ENCODE measurements around the gene MED26.
"Not testable (repeated sequence)": the region's sequence is repeated elsewhere in the genome, so short reads cannot be mapped to it uniquely, and the experiment has no call there.

The MED26 gene

DNA sequence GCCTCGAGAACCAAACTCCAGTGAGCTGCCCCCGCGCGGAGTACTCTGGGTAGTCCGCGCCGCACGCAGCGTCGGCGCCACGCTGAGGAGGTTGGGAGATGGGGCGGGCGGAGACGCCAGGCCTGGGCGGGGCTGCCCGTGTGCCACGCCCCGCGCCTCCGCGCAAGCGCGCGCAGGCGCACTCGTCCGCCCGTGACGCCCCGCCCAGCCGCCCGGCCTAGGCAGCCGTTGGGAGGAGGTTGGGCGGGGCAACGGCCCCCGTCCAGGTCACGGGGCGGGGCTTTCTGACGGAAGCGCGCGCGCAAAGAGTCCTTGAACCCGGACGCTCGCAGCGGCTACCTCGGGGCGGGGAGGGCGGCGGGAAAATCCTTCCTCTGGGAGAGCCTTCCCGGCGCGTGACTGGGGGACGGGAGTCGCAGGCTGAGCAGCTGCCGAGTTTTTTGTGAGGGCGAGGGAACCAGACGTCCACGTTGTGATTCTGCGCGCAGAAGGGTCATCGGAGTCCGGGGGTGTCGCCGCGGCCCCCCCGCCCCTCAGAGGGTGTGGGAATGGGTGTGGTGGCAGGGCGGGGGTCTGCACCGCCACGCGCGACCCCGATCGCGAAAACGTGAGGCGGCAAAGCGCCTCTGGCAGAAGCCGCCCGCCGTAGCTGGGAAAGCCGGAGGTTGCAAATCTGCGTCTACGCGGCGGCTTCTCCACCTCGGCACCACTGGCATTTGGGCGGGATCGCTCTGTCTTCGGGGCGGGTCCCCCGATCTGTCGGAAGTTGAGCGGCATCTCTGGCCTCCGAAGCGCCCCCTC is at the start of gene MED26:
Gene MED26, minus strand, starts transcription at position 22 of the 801 bp plus-strand sequence. CDS start 261 bp downstream, outside the sequence.
- DNase-seq, result peak; percentile 89 to 95 (median 92)

- no peak for DNase-seq
Measured at GRCh38 chr19:16677055-16677454, 49.1 kb upstream of the MED26 start.

GRCh38 chr19:16676101-16676798 is 48.2 kb upstream of the MED26 start:
- DNase-seq, result no peak

DNA sequence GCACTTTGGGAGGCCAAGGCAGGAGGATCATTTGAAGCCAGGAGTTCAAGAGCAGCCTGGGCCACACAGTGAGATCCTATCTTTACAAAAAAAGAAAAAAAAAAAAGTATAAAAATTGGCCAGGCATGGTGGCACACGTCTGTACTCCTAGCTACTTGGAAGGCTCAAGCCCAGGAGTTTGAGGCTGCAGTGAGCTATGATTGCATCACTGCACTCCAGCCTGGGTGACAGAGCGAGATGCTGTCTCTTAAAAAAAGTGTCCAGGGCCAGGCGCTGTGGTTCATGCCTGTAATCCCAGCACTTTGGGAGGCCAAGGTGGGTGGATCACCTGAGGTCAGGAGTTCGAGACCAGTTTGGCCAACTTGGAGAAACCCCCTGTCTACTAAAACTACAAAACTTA is 45.8 kb upstream of the MED26 start:
- not testable (repeated sequence) for DNase-seq

DNA sequence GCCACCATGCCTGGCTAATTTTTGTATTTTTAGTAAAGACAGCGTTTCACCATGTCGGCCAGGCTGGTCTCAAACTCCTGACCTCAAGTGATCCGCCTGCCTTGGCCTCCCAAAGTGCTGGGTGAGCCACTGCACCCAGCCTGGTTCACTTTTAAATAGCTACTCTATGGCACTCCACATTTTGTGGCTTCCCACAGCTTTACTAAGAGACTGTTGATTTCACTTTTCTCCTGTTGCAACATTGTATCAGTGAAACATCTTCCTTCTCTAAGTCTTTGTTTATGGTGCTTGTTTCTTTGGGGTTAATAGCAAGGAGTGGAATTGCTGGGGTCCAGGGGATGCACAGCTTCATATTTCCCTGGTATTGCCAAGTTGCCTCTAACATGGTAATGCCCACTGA is 45.2 kb upstream of the MED26 start:
- no peak for DNase-seq

DNA sequence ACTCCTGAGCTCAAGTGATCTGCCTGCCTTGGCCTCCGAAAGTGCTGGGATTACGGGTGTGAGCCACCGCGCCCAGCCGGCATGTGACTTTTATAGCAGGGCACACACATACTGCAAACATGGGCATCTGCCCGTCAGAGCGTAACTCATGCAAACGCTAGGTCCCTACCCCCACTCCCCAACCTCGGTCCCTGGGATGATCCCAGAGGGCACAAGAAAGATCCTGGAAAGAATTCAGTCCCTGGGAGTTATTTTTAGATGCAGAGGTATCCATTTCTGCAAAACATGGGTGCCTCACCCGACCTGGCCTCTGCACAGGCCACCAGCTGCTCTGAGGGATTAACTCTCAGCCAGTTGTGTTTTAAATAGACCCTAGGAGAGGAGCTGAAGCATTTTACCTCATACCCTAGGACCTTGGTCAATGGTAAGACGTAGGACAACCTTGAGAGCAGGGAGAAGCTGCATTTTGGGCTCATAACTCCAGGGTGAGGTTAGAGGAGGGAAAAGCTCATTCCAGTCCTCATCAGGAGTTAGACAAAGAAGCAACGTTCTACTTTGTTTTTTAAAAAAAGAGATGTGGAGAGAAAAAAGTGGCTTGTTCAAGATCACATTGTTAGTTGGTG is 43.8 kb upstream of the MED26 start:
- no peak for DNase-seq

DNA sequence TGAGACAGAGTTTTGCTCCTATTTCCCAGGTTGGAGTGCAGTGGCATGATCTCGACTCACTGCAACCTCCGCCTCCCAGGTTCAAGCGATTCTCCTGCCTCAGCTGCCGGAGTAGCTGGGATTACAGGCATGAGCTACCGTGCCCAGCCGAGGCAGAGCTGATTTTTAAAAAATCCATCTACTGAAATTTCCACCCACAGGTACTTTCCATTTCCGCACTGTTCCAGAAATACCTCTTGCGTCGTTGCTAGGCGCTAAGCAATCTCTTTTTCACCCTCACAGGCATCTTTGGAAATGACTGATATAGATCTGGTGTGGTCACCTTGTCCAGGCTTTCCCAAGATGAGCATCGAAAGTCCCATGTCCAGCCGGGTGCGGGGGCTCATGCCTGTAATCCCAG is 42.3 kb upstream of the MED26 start:
- DNase-seq, result no peak

GRCh38 chr19:16668702-16669101 is 40.7 kb upstream of the MED26 start:
- not testable (repeated sequence) for DNase-seq

DNA sequence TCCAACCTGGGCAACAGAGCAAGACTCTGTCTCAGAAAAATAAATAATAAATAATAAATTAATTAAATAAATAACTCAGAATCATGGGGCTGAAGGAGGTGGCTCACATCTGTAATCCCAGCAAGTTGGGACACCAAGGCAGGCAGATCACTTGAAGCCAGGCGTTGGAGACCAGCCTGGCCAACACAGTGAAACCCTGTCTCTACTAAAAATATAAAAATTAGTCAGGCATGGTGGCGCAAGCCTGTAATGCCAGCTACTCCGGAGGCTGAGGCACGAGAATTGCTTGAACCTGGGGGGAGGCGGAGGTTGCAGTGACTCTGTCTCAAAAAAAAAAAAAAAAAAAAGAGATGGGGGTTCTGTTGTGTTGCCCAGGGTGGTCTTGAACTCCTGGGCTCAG is 40.2 kb upstream of the MED26 start:
- no peak for DNase-seq

DNA sequence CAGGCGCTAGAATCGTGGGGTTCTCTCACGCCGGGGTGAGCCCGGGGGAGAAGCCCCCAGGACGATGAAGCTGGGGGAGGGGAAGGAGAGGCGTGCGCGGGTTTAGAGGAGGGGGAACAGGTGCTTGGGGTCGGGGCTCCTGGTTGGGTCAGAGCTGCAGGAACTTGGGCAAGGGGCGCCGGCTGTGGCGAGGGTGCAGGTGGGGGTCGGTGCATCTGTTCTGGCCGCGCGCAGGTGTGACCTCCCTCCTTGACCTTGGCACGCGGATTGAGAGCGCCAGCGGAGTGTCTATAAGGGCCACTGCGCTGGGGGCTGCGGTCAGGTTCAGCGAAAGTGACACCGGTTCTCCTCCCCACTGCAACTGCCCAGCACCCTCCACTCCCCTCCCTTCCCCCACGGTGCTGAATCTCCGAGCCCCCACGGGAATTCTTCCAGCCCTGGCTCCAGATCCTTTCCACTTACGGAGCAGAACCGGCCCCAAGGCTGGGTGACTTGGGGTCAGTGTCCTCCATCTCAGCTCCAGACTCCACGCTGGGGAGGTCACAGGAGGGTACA is 33.6 kb upstream of the MED26 start:
- peak in 1 of 6 experiments; percentile 24 for DNase-seq

- DNase-seq, result peak in 5 of 6 experiments; percentile 7 to 51 (median 50)
Measured at GRCh38 chr19:16660763-16661479, 32.9 kb upstream of the MED26 start, which contains the start of gene TMEM38A. TSS of gene TMEM38A (plus strand) at chr19:16661139. CDS start at chr19:16661218, 79 bp downstream.

DNA sequence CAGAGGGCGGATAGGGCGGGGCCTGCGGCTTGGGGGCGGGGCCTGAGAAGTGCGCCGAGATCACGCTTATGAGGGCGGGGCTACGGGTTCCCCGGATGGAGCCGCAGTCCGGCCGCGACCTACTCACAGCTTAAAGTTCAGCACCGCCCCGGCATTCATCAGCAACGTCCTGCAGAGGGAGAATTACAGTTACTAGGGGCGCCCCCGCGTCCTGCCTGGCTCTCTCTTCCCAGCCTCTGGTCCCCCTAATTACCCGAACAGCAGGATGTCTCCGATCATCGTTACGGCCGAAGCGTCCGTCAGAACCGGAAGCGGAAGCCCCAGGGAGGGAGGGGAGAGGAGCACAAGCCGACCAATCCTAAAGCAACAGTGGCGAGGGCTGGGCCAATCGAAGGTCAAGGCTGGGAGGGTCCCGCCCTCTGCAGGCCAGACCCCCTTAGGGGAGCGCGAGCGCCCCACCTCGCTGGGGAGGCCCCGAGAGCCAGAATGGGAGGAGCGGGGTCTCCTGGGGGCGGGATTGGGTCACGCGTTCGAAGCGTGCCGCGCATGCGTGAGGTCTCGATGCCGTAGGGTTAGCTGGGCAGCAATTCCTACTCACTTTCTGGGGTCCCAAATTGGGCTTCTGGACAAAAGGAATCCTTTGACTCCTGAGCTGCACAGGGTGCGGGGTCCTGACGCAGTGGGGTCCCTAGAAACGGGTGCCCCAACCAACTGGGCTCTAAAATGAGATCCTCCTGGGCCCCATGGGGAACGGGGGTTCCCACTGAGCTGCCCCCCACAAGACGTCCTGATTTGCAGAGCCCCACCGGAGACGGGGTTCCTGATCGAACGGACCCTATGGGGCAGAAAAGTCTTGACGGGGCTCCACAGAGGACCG is 32.1 kb upstream of the MED26 start, which contains the start of gene SMIM7:
Gene SMIM7, minus strand, starts transcription at position 313 of the 877 bp plus-strand sequence. Its CDS starts 34 bp downstream, at position 279.
- DNase-seq, result peak; percentile 98 to 100 (median 100)

DNA sequence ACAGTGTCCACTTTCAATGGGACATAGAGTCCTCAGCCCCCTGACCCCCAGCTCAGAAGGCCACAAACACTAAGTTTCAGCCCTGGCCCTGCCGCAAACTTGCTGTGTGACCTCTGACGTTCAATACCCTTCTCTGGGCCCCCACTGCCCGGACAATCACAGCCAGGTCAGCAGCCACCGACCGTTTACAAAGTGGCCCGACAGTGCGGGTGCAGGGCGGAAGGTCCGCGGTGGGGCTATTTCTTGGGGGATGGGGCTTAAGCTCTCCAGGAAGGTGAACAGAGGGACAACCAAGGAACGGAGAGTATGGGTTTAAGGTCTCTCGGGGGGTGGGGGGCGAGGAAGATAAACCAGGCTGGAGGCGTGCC is 31.4 kb upstream of the MED26 start:
- DNase-seq, result no peak

DNA sequence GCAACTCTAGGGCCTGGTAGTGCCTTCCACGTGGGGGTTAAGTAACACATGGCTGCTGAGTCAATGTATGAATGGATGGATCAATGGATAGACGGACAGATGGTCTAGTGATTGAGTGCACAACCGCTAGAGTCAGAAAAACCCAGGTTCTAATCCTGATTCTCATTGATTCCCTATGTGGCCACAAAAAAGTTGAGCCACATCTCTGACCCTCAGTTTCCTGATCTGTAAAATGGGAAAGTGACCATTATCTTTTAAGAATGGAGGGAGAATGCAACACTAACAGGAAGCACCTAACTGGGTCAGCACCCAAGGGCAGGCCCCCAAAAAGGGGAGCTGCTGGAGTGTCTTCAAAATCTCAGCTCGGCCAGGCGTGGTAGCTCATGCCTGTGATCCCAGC is 29.4 kb upstream of the MED26 start:
- no peak for DNase-seq

DNA sequence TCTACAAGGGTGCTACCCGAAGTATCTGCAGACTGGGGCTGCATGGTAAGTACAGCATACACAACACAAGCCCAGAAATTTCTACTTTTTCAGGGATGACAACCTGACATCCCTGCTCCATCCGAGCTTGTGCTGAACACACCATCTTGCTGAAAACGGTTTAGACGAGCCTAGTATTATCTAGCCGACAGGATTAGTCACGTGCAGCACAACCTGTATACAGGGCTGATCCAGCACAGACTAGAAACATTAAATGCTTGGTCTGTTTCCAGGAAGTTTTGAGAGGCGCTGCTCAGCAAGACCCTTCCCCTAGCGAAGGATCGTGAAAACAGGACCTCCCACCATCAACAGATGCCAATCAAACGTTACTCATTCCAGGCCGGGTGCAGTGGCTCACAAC is 27.7 kb upstream of the MED26 start:
- DNase-seq, result no peak

DNA sequence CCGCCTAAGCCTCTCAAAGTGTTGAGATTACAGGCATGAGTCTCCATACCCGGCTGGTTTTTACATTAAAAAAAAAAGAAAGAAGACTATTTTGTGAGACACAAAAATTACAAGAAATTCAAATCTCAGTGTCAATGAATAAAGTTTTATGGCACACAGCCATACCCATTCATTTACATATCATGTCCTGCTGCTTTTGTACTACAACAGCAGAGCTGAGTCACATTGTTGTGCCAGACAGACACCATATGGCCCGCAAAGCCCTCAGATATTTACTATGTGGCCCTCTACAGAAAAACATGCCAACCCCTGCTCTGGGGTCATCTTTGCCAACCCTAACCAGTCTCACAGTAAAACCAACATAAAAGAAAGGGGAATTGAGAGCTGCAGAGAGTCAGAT is 26.6 kb upstream of the MED26 start:
- no peak for DNase-seq

- no peak for DNase-seq
Measured at GRCh38 chr19:16654140-16654539, 26.1 kb upstream of the MED26 start.

- no peak for DNase-seq
Measured at GRCh38 chr19:16652854-16653253, 24.9 kb upstream of the MED26 start.

- DNase-seq, result not testable (repeated sequence)
Measured at GRCh38 chr19:16651421-16652188, 23.6 kb upstream of the MED26 start.

DNA sequence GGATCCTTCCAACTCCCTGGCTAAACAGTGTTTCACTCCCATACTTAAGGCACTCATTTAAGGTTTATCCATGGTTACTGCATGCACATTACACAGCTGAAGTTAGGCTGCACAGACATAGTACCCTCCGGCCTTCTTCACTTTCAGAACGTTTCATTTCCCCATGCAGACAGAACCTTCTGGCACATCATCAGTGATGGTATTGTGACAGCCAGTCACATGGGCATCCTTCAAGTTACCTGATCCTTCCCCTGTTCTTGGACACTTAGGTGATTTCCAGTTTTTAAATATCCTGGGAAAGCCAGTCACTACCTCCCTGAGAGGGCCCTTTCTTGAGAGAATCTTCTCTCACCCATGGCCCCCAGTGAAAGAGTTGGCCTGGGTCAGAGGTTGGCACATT is 22.8 kb upstream of the MED26 start:
- DNase-seq, result no peak

- DNase-seq, result no peak
Measured at GRCh38 chr19:16649734-16650133, 21.7 kb upstream of the MED26 start.

All from stimulated activated naive CD4-positive, alpha-beta T cell (primary cell).